SKM-1 (cell line): ENCODE results near the gene RPS14.
A peak's percentile ranks its signal among the peaks of the same experiment; 100 is the strongest.
"Not testable (repeated sequence)": the region's sequence is repeated elsewhere in the genome, so short reads cannot be mapped to it uniquely, and the experiment has no call there.

Source experiments
- DNase-seq: peaks from one replicate; lab custom pipeline; 2025; ENCODE audit not compliant: unreplicated experiment; lab: John Stamatoyannopoulos, UW

RPS14 gene

DNA sequence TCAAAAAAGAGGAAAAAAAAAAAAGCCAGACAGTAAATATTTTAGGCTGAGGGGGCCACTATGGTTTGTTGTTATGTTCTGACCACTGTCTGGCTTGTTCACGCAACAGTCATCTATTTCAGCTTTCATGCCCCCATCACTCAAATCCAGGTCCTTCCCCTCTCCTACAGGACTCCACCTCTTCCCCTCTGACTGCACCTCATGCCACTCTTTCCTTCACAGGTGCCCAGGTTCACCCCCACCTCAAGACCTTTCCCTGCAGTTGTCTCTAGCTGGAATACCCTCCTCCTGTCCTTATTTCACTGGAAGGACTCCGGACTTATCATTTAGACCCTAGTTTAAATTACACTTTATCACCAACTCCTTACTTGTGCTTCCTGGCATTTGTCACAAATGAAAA, 3.5 kb downstream of the RPS14 start:
- DNase-seq = no peak

DNA sequence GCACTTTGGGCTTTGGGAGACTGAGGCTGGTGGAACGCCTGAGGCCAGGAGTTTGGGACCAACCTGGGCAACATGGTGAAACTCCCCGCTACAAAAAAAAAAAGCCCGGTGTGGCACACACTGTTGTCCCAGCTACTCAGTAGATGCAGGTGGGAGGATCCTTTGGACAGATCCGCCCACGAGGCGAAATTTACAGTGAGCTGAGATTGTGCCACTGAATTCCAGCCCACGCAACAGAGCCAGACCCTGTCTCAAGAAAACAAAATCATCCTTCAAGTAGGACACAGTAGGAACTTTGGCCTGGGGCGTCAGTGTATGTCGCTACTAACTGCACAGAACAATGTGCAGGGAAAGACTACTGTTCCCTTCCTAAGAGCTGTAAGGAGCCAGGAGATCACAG, 4.8 kb downstream of the RPS14 start:
- no peak for DNase-seq

DNA sequence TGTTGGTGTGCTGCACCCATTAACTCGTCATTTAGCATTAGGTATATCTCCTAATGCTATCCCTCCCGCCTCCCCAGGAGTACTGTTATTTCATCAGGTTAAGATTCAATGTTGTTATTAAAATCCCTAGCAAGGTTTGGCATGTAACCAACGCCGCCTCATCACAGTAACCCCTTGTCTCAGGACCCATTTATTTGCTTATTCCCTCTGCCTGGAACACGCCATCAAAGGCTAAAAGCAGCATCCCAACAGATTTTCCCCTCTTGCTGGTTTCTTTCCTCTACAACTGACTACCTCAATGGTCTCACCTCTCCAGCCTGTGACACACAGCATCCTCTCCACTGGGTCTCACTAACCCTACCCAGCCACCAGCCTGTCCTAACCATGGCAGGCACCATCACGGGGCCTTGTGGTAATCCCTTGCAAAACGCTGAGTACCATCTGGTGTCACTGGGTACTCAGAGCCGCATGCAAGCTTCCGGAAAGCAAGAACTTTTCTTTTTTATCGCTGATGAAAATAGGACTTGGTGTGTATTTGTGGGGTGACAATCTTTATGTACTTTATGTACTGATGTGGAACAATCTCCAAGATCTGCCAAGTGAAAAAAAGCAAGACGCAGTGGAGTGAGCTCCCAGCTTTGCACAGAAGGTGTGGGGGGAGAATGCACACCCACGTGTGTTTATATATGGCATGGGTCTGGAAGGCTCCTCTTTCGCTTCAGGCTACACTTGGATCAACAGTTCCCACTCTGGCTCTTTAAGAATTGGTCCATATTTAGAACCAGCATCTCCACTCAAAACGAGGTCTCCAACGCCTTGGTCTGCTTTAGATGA, 6.1 kb downstream of the RPS14 start:
- DNase-seq = no peak

DNA sequence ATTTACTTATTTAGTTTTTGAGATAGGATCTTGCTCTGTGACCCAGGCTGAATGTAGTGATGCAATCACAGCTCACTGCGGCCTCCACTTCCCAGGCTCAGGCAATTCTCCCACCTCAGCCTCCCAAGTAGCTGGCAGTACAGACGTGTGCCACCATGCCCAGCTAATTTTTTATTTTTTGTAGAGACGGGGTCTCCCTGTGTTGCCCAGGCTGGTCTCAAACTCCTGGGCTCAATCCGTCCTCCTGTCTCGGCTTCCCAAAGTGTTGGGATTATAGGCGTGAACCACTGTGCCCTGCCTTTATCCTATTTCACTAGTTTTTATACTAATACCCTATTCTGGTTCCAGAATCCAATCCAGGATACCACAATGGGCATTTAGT, 6.8 kb downstream of the RPS14 start:
- DNase-seq = no peak

DNA sequence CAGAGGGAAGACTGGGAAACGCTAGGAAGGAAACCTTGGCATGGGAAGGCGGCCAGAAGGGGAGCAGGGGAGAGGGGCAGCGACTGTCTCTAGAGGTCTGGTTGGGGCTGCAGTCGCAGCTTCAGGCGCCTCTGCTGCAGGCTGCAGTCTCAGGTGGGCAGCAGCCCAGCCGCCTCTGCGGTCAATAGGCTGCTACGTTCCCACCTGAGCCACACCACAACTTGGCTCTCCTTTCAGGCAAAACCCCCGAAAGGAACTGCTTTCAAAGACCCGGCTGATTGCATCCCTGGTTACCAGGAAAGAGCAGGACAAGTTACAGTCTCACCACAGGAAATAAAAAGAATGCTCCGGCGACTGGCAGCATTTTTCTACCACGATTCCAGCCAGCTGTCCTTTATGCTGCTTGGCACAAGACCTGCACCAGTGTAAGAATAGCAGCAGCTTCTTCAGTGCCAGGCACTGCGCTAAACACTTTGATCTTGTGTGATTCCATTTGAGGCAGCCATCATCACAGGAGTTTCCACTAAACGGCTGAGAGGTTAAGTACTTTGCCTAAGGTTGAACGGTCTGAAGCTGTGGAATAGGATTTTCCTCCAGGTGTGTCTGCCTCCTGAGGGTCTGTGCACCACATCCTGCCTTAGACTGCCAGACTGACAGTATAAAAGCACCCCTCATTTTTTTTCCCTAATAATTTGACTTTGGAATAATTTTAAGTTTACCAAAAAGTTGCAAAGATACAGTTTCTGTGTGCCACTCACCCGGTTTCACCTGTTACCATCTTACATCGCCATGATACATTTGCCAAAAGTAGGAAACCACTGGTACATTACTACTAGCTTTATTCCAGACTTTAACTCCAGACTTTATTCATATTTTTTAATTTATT, 7.5 kb downstream of the RPS14 start:
- no peak for DNase-seq

DNA sequence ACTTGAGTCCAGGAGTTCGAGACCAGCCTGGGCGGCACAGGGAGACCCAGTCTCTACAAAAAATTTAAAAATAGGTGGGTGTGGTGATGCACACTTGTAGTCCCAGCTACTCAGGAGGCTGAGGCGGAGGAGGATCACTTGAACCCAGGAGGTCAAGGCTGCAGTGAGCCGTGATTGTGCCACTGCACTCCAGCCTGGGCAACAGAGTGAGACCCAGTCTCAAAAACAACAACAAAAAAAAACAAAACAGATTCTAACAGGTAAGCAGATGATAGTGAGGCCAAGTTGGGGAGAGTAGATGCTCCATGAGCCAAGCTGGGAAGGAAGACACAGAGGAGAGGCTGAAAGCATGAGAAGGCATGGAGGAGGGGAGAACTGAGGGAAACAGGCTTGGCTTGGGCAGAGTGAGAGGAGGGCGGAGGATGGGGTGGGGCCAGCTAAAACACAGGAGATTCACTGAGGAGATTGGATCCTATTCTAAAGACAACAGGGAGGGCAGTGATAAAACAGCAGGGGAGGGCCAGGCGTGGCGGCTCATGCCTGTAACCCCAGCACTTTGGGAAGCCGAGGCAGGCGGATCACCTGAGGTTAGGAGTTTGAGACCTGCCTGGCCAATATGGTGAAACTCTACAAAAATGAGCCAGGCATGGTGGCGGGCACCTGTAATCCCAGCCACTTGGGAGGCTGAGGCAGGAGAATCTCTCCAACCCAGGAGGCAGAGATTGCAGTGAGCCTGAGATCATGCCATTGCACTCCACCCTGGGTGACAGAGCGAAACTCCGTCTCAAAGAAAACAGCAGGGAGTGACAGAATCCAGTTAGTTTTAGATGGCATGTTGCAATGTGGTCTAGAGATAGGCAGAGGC, 8.4 kb downstream of the RPS14 start:
- no peak for DNase-seq

DNA sequence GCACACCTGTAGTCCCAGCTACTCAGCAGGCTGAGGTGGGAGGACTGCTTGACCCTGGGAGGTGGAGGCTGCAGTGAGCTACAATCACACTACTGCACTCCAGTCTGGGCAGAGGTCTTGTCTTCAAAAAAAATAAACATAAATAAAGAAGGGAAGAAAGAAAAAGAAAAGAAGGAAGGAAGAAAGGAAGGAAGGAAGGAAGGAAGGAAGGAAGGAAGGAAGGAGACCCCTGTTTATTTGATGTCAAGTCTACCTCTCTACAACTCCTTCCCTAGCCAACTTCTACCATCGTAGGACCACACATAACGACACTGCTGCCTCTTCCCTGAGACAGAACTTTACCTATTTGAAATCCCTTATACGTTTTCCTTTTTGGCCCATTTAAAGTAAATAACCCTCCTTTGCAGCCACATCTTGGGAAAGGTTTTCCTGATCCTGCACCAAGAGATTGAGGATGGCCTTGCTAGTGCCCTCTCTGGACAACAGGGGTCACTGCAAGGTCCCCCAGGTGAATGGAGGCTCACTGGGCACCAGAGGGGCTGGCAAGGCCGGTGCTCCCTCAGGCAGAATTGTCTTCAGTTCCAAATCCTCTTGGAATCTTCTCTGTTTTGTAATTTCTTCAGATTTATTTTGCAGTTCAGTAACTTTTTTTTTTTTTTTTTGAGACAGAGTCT, 10.5 kb downstream of the RPS14 start:
- DNase-seq = no peak

DNA sequence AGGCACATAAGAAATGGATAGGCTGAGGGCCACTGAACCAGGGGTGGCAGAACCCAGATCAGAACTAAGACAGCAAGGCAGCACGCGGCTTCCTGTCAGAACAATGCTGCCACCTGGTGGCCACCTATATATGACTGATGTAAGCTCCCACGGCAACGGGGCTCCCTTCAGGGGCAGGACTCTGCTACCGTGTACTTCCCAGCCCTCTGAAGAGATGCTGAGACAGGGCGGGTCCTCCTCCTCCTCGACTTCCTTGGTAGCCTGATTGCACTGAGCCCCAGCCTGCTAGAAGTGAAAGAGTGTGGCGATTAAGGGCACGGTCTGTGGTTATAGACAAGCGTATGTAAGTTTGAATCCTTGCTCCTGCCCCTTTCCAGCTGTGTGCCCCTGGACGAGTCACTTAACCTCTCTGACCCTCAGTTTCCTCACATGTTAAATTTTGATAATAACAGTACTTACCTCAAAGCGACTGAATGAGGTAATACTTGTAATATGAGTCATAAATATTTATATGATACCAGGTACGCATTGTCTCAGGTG, 13.3 kb downstream of the RPS14 start:
- peak; percentile 89 for DNase-seq

DNA sequence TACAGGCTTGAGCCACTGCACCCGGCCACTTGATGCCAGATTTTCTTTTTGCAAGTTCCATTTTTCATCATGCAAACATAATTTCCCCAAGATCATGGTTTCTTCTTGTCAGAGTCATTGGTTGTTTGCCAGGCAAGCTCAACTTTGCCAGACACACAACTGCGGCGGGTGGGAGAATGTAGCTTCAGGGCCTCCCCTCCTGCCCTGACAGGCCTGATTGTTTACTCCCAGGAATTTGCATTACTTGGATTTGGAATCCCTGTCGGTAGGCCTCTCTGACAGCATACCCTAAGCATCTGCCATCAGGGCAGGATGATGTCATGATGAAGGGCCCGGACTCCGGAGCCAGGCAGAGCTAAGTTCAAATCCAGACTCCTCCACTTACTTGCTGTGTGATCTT, 15.1 kb downstream of the RPS14 start:
- DNase-seq = no peak

DNA sequence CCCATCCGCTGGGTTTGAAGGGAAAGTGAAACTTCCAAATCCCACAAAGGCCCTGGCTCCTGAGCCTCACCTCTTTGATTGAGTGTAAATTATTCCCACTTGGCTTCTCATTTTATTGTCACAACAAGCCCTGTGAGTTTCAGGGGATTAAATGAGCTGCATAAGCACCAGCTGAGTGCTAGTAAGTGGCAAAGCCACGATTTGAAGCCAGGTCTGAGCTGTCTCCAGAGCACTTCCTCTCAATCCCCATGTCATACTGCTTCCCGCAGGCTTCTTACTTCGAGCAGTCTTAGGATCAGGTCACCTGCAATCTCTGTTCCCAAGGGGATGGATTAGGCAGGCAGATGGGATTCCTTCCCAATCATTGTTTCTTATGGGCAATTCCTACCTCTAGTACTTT, 18.0 kb downstream of the RPS14 start:
- no peak for DNase-seq

DNA sequence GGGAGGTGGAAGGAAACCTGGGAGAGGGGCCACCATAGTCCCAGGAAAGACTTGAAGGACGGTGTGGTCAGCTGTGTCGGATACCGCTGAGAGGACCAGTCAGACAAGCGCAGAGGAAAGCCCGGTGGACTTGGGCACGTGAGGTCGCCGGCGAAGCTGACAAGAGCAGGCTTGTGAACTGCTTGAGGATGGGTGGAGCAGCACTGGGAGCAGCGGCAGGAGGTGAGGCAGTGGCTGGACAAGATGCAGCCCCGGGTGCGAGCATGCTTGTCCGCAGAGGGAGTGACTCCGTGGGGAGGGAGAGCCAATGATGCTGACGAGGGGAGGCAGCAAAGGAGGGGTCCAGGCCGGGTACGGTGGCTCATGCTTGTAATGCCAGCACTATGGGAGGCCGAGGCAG, 18.5 kb downstream of the RPS14 start:
- DNase-seq = no peak

DNA sequence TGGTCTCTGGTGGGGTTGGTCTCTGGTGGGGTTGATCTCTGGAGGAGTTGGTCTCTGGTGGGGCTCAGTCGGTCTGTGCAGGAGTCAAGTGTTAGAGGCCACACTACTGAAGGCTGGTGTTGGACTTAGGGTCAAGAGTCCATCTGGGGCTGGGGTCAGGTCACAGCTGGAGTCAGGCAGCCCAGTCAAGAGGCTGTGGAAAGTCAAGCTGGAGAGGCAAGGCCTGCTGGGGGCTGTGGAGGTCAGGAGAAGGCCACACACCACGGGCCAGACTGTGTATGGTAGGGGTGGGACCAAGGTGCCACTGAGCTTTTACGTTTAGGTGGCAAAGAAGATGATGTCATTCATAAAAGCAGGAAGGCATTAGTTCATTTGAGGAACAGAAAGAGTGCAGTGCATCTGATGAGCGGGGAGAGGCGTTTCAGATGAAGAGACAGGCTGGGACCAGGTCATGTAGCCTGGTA, 20.1 kb downstream of the RPS14 start:
- DNase-seq = no peak

DNA sequence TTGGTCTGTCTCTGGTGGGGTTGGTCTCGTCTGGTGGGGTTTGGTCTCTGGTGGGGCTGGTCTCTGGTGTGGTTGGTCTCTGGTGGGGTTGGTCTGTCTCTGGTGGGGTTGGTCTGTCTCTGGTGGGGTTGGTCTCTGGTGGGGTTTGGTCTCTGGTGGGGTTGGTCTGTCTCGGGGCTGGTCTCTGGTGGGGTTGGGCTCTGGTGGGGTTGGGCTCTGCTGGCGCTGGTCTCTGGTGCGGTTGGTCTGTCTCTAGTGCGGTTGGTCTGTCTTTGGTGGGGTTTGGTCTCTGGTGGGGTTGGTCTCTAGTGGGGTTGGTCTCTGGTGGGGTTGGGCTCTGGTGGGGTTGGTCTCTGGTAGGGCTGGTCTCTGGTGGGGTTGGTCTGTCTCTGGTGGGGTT, 20.6 kb downstream of the RPS14 start:
- no peak for DNase-seq

DNA sequence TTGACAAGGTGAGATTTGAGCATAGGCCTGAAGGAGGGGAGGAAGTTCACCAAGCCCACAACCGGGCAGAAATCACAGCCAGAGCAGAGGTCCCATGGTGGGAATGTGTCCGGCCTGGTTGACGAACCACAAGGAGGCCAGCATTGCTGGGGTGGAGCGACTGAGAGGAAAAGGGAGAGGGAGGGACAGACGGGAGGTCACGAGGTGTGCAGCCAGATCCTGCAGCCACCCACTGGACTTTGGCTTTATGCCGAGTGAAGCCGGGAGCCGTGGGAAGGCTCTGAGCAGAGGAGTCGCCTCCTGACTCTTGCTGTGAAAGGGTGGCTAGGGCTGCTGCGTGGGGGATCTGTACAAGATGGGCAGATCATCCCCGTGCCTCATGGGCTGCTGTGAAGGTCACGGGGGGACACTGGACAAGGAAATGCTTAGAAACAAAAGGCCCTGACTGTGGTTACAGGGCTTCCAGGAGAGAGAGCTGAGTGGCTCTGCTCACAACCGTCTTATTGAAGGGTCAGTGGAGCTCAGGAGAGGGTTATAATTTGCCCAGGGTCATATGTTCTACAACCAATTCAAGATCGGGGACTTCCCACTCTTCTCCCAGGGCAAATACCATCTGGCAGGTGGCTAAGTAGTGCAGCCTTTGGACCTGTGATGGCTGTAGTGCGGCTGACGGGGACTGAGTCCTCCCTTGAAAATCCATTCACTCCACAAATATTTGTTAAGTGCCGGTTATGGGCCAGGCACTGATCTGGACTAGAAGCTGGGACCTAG, 21.2 kb downstream of the RPS14 start:
- no peak for DNase-seq

DNA sequence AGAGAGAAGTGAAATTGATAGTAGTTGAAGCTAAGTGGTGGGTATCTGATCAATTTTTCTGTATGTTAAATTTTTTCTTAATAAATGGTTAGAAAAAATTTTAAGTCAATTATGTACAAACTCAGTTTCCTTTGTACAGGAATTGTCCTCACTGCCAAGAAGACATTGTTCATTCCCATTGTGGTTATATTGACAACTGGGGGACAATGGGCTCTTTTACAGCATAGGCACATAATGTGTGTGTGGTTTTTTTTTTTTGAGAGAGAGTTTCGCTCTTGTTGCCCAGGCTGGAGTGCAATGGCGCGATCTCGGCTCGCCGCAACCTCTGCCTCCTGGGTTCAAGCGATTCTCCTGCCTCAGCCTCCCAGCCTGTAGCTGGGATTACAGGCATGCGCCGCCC, 23.4 kb downstream of the RPS14 start:
- DNase-seq = not testable (repeated sequence)

DNA sequence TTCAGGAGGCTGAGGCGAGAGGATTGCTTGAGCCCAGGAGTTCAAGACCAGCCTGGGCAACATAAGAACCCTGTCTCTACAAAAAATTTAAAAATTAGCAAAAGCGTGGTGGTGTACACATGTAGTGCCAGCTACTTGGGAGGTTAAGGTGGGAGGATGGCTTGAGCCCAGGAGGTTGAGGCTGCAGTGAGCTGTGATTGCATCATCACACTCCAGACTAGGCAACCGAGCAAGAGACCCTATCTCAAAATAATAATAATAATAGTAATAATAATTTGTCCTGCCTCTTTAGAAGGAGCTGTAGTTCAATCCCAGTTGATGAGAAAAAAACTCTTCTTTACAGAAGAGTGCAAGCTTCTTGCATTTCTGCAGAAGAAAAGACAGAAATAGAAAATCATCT, 26.8 kb downstream of the RPS14 start:
- no peak for DNase-seq

DNA sequence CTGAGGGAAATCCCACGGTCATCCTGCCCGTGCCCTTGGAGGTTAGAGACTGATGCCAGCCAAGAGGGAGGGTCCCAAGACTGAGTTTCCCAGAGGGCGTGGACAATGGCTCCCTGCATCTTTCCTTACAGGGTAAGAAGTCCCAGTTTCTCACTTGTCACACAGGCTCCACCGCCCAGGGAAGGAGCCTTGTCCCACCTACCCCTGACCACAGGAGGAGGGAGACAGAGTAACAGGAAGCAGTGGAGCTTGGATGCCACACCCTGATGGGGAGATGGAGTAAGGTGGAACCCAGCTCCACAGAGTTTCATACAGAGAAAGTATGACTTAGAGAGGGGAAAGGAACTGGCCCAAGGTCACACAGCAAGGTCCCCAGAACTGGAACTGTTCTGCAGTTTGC, 27.5 kb downstream of the RPS14 start:
- no peak for DNase-seq

DNA sequence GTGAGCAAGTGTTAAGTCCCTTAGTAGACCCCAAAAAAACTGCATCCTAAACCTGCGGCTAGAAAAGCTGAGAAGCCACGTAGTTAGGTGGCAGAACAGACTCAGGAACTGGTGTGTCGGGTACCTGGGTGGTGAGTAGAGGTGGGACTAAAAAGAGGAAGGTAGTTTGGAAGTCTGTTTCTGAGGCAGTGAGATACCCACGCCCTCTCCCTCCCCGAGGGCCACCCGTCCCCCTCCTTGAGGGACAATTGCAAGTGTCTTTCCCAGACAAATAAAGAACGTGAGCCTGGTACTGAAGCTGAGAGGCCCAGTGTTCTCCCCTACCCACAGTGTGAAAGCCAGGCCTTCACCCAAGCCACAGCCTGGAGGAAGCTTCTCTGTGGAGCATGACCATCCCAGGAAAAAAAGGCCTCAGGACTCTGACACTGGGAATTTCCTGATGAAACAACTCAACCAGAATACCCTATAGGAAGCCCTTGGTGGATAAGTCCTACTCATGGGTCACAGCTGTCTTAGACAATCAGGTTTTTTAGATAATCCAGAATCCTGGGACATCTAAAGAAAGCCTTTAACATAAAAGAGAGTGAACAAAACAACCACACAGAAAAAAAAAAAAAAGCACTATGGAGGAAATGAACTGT, 29.8 kb downstream of the RPS14 start:
- no peak for DNase-seq
